GM19452 (cell line): ENCODE measurements around the gene PSMC1.
"Not testable (repeated sequence)": the region's sequence is repeated elsewhere in the genome, so short reads cannot be mapped to it uniquely, and the experiment has no call there.

Source experiments
- ATAC-seq: cut with Tn5 transposase; IDR thresholded peaks from one replicate; pipeline ENCODE4 v1.9.1; 2021; ENCODE audit not compliant: unreplicated experiment

Gene PSMC1

DNA sequence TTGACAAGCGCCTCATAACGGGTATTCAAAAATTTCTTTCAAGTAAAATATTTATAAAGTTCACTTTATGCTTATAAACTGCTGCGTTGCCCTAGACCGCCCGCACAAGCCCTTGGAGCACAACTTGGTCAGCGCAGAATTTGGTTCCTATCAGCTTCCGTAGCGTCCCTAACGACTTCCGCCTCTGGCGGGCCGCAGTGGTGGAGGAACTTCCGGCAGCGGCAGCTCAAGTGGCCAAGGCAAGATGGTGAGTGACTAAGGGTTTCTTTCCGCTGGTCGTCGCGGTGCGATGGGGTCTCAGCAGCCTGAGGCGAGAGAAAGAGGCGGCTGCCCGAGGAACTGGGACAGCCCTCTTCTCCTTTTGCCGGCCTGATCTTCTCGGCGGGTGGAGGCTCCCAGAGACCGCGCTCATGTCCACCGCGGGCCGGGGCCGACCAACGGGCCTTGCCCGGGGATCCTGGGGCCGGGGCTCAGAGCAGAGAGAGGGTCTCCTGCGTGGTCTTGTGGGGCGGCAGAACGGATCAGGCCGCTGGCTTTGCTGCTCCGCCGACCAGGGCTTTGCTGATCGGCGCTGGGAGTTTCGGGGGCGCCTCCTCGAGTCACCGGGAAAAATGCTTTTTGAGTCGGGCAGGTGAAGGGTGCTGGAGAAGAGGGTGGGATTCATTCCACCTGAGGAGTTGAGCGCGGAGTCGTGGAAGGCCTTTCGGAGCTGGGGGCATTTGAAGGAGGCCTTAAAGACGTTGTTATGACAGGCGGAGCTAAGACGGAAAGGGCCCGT lies at the start of gene PSMC1:
TSS of gene PSMC1 (plus strand) at position 200 of the 778 bp plus-strand sequence. CDS start at position 245, 45 bp downstream.
- ATAC-seq: peak; percentile 91

DNA sequence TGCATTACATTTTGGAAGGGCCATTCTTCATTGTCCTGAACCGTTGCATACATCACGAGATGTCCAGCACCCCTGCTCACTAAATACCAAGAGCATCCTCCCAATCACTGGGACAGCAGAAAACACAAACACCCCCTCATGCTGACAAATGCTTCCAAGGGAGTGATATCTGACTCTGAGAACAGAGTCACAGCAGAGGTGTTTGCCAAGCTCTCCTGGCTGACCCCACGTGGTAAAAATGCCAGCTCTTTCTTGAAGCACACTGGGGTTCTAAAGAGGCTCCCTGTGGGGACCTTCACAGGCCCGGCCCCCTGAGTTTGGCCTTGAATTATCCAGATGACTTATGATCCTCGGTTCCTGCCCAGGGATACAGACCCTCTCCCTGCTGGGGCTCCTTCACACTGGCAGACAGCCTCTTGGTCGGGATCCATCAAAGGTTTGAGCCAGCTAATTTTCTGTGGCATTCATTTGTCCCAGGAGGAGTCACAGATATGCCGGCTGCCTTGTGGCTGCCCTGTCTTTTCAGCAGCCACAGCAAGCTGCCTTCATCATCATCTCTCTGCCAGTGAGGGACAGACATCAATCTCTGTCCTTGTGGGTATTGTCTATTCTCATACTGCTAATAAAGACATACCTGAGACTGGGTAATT lies 43.1 kb upstream of the PSMC1 start:
- no peak for ATAC-seq

DNA sequence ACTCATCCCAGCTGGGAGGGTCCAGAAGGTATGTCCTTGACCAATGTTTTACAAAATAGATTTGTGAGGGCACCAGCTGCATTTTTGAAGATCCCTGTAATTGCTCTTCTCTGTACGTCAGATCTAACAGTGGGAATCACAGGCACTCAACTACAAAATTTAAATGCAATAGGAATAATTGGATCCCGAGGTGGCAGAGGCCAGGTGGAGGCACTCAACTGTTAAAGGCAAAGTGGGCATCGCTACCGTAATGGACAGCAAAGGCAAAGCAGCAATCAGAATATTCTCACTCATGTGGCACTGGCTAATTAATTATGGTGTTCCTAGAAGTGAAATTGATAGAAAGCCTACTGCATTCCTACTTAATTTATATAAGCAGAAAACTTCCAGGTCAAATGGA lies 27.9 kb upstream of the PSMC1 start:
- no peak for ATAC-seq

DNA sequence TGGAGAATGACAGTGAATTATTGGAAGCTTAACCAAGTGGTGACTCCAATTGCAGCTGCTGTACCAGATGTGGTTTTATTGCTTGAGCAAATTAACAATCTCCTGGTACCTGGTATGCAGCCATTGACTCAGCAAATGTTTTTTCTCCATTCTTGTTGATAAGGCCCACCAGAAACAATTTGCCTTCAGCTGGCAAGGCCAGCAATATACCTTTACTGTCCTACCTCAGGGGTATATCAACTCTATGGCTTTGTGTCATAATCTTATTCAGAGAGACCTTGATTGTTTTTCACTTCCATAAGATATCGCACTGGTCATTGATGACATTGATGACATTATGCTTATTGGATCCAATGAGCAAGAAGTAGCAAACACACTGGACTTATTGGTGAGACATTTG lies 26.4 kb upstream of the PSMC1 start:
- not testable (repeated sequence) for ATAC-seq

DNA sequence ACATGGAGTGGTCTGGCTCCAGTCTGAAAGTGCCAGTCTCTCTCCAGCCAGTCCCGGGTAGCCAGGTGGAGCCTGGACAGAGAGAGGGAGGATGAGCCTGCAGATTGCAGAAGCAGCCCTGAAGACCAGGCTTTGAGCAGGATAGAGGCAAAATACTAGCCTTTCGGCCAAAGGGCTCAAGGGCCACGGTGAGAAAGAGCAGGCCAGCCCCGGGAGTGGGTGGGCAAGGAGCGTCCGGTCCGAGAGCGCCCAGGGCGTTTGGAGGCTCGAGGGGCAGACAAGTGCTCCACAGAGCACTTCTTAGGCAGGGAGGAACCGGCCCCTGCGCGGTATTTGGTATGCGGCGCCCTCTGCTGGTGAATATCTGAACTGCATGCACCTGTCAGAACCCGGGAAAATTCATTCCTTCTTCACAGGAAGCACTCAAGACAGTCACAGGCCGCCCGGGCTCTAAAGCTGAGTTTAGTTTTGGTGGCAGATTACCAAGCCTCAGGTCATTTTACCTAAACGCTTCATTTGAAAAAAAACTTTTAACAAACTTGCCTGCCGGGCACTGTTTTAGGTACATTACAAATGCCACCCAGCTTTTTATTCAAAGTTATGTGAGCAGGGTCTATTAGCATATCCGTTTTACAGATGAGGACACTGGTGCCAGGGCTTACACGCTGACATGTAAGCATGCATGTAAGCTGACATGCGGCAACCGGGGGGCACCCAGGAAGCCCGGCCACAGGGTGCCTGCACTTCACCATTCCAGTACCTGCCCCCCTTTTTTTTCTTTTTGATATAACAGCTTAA lies 21.0 kb upstream of the PSMC1 start:
- ATAC-seq: no peak

DNA sequence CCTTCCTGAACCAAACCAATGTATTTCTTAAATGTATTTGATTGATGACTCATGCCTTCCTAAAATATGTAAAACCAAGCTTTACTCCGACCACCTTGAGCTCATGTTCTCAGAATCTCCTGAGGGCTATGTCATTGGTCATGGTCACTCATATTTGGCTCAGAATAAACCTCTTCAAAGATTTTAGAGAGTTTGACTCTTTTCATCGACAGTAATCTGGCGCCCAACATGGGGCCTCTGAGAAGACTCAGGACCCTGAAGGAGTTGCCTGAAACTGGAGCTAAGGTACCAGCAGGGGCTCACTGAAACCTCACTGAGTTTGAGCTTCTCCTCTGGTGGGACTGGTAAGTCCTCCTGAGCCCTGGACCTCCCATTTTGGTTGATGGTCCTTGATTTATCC lies 17.2 kb upstream of the PSMC1 start:
- no peak for ATAC-seq

DNA sequence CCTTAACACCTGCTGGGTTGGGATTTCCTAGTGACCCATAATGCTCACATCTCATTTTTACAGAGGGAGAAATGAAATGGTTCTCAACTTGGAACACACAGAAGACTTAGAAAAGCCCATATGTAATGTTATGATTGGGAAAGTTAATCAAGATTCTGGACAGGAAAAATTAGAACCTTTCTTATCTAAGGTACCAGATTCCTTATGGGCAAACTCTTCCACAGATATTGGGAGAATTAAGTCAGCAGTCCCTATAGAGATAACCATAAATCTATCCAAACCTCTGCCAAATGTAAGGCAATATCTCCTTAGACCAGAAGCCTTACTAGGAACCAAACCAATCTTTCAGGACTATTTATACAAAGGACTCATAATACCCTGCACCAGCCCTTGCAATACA lies 13.9 kb upstream of the PSMC1 start:
- ATAC-seq: no peak

DNA sequence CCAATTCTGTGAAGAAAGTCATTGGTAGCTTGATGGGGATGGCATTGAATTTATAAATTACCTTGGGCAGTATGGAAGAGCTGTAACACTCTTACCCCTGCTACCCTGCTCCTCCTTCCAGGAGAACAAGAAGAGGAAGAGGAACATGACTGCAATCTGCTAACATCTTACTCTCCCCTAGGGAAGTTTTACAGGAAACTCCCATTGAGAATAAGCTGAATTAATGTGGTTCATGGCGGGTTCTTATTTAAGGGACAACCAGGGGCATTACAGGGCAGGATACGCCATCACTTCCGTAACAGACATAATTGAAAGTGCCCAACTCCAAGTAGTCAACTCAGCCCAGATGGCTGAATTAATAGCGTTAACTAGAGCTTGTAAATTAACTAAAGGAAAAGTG lies 9.4 kb upstream of the PSMC1 start:
- no peak for ATAC-seq

DNA sequence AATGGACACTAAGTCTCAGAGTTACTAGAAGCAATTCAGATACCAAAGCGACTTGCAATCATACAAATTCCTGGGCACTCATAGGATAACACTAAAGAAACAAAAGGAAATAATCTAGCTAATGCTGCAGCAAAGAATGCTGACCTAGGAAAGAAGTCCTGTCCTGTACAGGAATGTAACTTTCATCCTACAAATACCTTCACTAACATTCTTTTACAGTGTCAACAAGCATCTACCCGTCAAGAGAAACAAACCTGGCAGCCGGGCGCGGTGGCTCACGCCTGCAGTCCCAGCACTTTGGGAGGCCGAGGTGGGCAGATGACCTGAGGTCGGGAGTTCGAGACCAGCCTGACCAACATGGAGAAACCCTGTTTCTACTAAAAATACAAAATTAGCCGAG lies 8.9 kb upstream of the PSMC1 start:
- not testable (repeated sequence) for ATAC-seq

DNA sequence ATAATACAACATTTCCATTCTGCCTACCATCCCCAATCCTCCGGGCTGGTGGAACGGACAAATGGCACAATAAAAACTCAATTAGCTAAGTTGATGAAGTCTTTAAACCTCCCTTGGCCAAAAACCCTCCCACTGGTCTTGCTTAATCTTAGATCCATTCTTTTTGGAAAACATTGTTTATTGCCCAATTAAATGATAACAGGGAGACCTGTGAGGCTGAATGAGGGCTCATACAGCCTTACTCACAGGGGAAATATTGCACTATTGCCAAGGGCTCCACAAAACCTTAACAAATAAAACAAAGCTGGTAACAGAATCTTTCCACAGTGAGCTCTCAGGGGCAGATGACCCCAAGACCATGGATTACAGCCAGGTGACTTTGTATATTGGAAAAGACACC lies 7.8 kb upstream of the PSMC1 start:
- no peak for ATAC-seq

DNA sequence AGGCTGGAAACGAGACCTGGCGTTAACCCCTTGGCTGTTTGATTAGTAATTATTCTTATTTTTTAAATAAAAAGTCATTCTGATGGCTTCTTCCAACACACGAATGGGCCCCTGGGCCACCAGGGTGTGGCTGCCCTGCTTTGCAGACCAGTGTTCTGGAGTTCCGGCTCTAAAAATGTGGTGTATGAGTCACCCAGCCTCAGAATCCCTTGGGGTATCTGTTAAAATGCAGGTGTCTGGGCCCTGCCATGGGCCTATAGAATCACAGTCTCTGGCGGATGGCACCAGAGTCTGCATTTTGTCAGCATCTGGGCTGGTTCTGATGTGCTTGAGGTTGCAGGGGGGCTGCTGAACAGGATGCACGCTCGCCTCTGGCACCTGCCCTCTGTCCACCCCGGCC lies 2.5 kb upstream of the PSMC1 start:
- ATAC-seq: no peak

DNA sequence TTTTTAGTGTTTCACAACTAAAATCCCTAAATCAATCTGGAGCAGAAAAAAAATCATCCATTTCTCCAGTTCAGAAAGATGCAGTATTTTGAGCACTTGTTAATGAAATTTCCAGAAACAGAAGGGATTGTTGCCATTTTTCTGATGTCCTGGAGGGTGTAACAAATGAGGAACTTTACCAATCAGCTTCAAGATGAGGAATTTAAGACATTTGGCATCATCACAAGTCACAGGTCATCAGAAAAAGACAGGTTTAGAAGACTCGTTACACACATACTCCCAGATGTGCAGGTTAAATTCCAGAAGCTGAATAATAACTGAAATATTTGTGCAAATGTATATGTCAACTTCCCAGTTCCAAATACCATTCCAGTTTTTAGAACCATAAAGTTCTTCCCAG lies 482 bp upstream of the PSMC1 start:
- ATAC-seq: no peak

DNA sequence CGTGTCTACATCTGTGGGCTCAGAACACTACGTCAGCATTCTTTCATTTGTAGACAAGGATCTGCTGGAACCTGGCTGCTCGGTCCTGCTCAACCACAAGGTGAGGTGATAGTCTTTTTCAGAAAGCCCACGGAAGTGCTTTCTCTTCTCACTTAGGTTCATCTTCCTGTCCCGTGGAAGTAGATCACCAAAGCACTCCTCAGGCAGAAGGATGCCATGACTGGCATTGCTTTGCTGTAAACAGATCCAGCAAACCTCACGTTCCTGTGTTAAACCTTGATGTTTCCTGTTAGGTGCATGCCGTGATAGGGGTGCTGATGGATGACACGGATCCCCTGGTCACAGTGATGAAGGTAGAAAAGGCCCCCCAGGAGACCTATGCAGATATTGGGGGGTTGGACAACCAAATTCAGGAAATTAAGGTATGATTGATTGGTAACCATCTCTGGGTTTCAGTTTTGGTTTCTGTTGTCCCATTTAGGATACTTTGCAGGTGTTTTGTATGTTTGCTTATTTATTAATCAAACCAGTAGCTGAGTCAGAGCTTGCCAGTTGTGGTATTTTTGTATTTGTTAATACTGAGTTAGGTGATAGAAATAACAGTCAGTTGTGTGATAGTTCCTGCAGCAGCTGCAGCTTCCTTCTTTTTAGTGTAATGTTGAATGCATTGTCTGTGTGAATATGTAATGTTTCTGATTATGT lies 7.5 kb downstream of the PSMC1 start:
- peak; percentile 86 for ATAC-seq

DNA sequence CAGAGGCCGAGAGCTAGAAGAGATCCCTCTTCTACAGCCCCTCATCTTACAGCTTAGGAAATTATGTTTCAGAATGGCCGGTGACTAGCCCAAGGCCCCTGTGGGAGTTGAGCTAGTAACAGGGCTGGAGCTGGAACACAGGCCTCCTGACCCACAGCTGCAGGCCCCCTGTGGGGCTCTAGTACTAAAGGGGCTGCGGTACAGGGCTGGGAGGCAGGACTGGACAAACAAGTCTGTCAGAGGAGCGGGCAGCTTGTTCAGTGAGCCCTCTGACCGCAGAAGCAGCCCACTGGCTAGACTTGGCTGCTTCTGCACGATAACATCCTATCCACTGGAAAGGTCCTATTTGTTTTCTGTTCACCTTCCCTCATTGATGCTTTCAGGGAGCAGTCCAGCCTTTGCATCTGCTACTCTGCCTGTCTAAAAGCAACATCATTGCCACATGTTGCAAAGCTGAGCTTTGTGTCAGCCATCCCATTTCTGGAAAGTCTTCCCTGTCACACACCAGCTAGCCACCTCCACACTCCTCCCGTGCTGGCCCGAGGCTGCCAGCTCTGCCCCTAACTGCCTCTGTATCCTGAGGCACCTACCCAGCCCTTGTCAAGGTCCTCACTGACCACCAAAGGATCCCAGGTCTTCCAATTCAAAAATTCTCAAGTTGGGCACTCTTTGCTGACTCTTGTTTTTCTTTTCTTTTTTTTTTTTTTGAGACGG lies 10.2 kb downstream of the PSMC1 start:
- ATAC-seq: no peak

DNA sequence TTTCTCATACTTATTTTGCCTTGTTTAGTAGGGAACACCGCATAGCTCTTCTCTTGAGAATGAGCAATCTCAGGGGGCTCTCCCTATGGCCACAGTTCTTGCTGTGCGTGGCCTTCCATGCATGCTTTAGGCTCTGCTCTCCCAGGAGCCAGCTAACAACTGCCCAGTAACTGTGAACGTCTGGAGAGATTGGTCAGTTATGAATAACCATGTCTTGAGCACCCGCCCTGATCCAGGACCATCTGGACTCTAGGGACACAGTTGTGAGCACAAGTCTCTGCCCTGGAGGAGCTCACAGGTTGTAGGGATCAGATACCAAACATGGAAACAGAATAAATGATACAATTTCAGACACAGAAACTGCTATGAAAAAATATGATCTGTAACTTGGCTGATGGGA lies 12.1 kb downstream of the PSMC1 start:
- ATAC-seq: no peak

DNA sequence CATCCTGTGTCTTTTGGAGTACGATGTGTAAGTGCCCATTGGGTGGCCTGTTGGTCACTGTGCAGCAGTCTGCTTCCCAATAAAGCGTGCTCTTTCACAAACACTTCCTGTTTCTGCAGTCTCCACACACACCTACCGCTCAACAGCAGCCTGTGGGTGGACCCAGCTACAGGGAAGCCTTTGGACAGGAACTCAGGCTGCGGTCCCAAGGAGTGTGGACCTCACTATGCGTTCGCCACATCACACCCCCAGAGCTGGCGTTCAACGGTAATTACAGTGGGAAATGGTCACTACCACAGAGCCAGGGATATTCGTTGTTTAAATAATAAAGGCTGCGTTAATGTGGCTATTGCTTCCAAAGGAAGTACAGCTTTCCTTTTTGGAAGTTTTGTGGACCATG lies 16.2 kb downstream of the PSMC1 start:
- ATAC-seq: no peak

DNA sequence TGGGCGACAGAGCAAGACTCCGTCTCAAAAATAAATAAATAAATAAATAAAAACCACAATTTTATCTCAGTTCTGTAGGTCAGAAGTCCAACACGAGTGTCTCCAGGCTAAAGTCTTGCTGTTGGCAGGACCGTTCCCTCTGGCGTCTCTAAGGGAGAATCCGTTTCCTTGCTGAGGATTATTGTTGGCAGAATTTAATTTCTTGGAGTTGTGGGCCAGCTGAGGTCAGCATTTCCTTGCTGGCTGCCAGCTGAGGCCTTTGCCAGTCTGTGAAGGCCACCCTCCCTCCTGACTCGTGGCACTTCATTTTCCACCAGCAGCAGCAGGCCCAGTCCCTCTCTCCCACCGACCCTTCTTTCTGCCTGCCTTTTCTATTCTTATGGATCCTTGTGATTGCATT lies 17.2 kb downstream of the PSMC1 start:
- no peak for ATAC-seq

DNA sequence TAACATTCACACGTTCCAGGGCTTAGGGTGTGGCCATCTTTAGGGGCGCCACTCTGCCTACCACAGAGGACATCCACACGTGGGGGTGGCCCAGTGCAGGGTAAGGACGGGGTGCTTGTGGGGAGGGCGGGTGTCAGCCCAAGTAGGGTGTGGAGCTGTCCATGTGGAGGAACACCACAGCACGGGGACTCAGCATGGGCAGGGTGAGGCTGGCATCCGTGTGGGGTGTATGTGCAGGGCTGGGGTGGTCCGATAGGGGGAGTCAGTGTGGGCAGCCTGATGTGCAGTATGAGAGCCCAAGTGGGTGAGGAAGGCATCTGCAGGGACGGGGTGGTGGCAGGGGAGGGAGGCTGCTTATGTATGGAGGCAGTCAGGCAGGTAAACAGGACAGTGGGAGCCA lies 17.7 kb downstream of the PSMC1 start:
- no peak for ATAC-seq

DNA sequence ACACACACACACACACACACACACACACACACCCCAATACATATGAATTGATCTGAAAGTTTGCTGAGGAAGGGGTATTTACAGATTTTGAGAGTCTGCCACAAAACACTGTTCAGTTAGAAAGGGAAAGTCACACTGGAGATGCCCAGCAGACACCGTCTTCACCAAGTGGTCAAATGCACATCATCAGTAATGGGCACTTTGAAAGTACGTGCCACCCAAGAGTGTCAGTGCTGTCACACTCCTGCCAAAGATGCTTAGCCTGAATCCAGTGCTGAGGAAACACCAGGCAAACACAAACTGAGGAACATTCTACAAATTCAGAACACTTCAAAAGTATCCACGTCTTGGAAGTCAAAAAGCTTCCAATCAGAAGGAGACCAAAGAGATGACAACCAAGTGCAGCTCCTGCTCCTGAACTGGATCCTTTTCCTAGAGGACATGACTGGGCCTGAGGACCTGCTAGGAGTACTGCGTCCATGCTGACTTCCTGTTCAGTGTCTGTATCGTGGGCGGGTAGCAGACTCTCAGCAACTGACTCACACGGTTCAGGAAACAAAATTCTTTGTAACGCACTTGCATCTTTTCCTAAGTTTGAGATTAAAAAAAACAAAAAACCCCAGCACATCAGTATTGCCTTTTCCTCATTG lies 18.6 kb downstream of the PSMC1 start:
- no peak for ATAC-seq

DNA sequence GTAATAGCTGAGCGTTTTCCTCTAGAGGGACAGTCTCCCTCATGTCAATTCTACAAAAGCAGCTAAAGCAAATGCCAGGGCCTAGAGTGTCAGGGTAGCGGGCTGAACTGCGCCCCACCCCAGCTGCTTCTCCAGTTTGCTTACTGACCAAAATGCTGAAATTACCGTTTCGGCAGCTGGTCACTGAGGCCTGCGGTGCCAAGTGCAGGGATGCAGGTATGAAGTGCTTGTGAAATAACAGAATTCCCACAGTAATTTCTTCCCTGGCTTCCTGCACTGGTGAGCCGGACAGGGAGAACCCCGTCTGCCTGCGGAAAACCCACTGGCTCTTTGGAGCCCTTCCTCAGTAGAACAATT lies 19.1 kb downstream of the PSMC1 start:
- no peak for ATAC-seq
